Choroid plexus epithelial cell (primary cell): ENCODE data around the gene HNRNPA0.
"Not testable (repeated sequence)": the region's sequence is repeated elsewhere in the genome, so short reads cannot be mapped to it uniquely, and the experiment has no call there.

Source experiments
- DNase-seq: peaks from one replicate; pipeline ENCODE4 v3.0.0-alpha.2; 2010; ENCODE audit warnings: low read depth
- H3K4me3 ChIP-seq: 2 replicates; pipeline ENCODE4 v1.5.1; 2011; ENCODE audit warnings: low read depth, mild to moderate bottlenecking, control low read depth, low read length, moderate library complexity
- CTCF ChIP-seq: conservative IDR thresholded peaks from 2 replicates; pipeline ENCODE4 v1.5.1; 2011; ENCODE audit warnings: low read depth, mild to moderate bottlenecking, control low read depth, inconsistent platforms, low read length, moderate library complexity

HNRNPA0 gene

GRCh38 chr5:137791799-137792198 is 37.6 kb upstream of the HNRNPA0 start:
- H3K4me3 ChIP-seq: no peak overlapping the region
- TF ChIP-seq CTCF: no peak
- no peak for DNase-seq

GRCh38 chr5:137791387-137791786 is 37.2 kb upstream of the HNRNPA0 start:
- no peak for DNase-seq
- no peak for TF ChIP-seq CTCF
- no peak overlapping the region for H3K4me3 ChIP-seq

- not testable (repeated sequence) for H3K4me3 ChIP-seq, DNase-seq
Observed at GRCh38 chr5:137788560-137788959, 34.4 kb upstream of the HNRNPA0 start.

- no peak for TF ChIP-seq CTCF
- no peak for DNase-seq
- H3K4me3 ChIP-seq: no peak overlapping the region
Observed at GRCh38 chr5:137782984-137783536, 28.9 kb upstream of the HNRNPA0 start.

GRCh38 chr5:137782055-137782454 is 27.9 kb upstream of the HNRNPA0 start:
- no peak overlapping the region for H3K4me3 ChIP-seq
- no peak for DNase-seq
- TF ChIP-seq CTCF: no peak

- no peak overlapping the region for H3K4me3 ChIP-seq
- peak; percentile 74 for TF ChIP-seq CTCF
- peak; percentile 73 for DNase-seq
Observed at GRCh38 chr5:137778772-137779564, 24.8 kb upstream of the HNRNPA0 start.

- not testable (repeated sequence) for DNase-seq, H3K4me3 ChIP-seq
Observed at GRCh38 chr5:137767937-137768336, 13.8 kb upstream of the HNRNPA0 start.

GRCh38 chr5:137761566-137761965 is 7.4 kb upstream of the HNRNPA0 start:
- no peak for DNase-seq
- no peak overlapping the region for H3K4me3 ChIP-seq
- no peak for TF ChIP-seq CTCF
